Suprapubic skin (tissue), 3 donors: Measurements from ENCODE around the gene BSG.

Experiments
- EP300 ChIP-seq: sonication (generic); formaldehyde crosslinking; IDR thresholded peaks from one replicate; pipeline ENCODE4 v1.6.1; 2017; ENCODE audit warnings: antibody characterized with exemption
- TF ChIP-seq, protein P1 (sequence below), 2 donors: fragments of 200-600 bp in 1 of 2; fragments of 450-650 bp in 1 of 2; sonication (generic) in 1 of 2; IDR thresholded peaks; one replicate each; pipeline ENCODE4 v1.5.1; 2016 to 2019; ENCODE audit warnings: antibody characterized with exemption in 2 of 2, mild to moderate bottlenecking in 1 of 2, moderate library complexity in 1 of 2

DNA sequence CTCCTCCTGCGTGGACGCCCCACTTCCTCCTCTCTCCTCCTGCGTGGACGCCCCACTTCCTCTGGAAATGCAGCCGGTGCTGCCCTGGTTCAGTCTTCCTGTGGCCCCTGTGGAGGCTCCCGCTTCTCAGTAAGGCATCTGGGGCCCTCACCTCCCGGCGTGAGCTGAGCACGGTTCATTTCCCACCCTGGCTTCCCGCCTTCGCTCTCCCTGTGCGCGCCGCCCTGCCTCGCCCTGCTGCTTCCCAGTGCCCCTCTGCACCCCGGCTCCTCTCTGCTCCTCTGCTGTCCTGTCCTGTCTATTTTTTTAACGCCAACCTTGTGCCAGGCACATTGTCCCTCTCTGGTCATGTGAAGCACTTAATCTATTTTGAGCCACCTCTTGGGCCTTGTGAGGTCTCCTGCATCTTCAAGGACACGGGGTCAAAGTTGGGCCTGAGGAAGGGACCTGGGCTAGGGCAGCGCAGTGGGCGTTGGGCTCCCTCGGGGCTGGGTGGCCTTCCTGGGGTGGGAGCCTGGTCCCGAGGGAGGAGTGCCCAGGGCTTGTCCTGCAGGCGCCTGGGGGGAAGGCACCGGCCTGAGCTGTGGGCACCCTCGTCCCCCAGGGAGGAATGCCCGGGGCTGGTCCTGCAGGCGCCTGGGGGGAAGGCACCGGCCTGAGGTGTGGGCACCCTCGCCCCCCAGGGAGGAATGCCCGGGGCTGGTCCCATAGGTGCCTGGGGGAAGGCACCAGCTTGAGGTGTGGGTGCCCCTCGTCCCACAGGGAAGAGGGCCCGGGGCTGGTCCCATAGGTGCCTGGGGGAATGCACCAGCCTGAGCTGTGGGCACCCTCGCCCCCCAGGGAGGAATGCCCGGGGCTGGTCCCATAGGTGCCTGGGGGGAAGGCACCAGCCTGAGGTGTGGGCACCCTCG is 30.2 kb downstream of the BSG start:
- TF ChIP-seq, protein P1, sequence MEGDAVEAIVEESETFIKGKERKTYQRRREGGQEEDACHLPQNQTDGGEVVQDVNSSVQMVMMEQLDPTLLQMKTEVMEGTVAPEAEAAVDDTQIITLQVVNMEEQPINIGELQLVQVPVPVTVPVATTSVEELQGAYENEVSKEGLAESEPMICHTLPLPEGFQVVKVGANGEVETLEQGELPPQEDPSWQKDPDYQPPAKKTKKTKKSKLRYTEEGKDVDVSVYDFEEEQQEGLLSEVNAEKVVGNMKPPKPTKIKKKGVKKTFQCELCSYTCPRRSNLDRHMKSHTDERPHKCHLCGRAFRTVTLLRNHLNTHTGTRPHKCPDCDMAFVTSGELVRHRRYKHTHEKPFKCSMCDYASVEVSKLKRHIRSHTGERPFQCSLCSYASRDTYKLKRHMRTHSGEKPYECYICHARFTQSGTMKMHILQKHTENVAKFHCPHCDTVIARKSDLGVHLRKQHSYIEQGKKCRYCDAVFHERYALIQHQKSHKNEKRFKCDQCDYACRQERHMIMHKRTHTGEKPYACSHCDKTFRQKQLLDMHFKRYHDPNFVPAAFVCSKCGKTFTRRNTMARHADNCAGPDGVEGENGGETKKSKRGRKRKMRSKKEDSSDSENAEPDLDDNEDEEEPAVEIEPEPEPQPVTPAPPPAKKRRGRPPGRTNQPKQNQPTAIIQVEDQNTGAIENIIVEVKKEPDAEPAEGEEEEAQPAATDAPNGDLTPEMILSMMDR (IDR thresholded peaks at IDR 0.05): no peak
- TF ChIP-seq EP300: no peak
